NCI-H1436 treated with DMSO at 0.1 percent for 48 hours (cell line): ENCODE data around the gene PRUNE1.

Source experiments
- DNase-seq: peaks from one replicate; lab custom pipeline; 2025; lab: John Stamatoyannopoulos, UW

PRUNE1 gene

DNA sequence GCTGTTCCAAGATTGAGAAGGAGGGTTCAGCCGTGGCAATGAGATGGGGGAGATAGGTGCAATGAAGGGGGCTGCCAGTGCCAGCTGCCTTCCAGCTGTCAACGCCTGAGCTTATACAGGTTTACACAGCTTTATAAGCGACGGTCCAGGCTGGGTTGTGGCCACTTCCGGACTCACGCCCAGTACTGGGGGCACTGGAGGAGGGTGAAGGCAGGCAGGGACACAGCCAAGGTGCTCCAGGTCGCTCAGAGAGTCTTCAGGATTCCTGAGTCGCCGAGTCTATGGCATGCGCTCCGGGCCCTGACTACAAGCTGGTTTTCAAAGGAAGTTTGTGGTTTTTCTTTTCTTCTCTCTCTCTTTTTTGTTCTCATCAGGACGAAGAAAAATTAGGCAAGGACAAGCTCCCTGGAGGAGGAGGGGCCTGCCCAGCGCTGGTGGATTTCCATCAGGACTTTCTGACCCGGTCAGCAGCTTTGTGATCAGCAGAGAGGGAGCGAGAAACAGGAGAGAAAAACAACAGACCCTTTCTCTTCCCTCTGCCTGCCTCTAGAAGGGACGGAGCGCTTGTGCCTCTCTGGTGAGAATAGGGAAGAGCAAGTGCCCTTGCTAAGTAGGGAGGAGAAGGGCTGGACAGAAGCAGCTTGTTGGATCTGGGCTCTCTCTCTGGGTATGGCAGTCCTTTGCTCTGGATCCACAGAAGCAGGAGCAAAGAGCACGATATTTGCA lies 1.8 kb upstream of the PRUNE1 start, which contains the start of gene MINDY1:
Gene MINDY1 (minus strand): TSS at position 576 of the 726 bp plus-strand sequence. CDS start 4,285 bp downstream, outside the sequence.
- DNase-seq, result no peak

DNA sequence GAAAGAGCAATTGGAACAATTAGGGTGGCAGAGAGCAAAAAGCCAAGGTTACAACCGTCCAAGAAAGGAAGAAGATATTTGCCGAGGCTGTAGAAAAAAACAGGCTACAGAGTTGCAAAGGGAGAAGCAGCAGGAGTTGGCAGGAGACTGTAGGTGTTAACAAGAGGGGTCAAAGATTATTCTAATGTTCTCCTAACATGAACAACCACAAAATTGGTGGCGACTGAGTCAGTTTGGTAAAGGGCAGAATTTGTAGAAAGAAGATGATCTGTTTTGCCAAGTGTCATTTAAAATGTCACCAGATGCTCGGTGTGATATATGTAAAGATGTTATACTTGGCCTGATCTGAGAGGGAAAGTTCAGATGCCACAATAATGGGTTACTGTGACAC lies 401 bp upstream of the PRUNE1 start:
- no peak for DNase-seq

DNA sequence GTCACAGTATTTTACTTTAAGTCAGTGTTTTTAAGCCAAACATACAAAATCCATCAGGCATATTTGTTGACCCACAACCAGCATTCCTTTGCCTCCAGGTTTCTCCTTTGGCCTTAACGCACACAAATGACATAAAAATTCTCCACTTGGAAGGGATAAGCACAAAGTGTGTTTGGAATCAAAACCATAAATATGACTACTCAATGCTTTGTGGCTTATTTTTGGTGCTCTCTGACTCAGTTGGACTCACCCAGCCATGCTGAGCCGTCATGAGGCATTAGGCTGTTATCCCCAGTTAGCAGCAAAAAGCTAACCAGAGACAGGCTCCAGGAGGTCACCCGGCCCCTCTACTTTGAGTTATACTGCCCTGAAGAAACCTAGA lies 948 bp downstream of the PRUNE1 start:
- no peak for DNase-seq

DNA sequence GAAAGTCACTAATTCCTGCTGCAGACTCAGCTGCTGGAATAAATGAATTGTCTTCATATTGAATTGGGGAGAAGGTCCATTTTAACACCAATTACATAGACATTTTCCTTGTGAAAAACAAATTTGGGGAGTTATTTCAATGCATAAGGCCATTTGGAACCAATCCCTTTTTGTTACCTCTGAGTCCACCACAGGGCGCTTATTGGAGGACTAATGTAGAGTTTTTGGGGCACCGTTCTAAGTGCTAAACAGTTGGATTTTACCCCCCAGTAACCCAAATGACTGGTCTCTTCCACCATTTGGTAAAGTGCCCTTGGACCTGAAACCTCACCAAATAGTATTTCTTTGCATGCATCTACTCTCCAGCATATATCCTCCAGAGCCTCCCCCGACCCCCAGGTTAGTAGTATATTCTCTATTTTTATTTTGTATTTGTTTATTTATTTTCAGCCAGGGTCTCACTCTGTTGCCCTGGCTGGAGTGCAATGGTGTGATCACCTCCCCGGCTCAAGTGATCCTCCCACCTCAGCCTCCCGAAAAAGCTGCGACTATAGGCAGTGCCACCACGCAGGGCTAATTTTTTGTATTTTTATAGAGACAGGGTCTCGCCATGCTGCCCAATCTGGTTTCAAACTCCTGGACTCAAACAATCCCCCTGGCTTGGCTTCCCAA lies 1.6 kb downstream of the PRUNE1 start:
- no peak for DNase-seq

DNA sequence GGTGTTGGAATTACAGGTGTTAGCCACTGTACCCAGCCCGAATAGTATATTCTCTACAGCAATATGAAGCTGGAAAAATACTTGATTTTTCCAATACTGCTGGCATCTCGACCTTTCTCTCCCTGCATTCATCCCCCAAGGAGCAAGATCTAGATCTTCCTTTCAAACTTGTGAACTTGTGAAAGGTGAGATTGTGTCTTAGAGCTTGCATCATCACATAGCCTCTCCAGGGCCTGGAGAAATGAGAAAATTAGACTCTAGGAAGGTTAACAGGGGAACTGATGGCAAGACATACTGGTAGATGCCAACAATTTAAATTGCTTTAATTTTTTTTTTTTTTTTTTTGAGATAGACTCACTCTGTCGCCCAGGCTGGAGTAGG lies 2.1 kb downstream of the PRUNE1 start:
- no peak for DNase-seq

DNA sequence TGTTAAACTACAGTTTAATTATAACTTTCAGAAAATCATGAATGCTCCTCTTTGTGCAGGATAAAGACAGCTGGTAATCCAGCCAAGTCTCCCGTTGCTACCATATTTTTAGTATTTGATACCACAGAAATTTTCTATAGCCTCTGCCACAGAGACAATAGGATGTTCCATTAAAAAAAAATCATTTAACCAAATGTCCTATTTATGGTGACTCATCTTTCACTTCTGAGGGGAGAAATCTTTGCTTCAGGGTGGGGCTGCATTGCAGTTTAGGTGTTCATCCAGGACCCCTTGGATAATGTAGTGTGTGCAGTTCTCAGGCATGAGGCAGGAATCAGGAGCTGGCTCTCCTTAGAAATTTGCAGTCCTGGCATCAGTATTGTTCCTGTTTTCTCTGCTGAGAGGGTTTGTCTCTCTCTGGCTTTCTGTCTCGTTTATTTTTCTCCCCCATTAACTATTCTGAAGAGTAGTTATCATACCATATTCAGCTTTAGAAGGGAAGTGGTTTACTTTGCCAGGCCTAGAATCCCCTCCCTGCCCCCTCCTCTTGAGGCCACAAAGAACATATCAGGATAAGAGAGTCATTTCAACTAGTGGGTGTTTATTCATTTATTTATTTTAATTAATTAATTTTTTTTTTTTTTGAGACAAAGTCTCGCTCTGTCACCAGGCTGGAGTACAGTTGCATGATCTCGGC lies 3.1 kb downstream of the PRUNE1 start:
- DNase-seq, result no peak

DNA sequence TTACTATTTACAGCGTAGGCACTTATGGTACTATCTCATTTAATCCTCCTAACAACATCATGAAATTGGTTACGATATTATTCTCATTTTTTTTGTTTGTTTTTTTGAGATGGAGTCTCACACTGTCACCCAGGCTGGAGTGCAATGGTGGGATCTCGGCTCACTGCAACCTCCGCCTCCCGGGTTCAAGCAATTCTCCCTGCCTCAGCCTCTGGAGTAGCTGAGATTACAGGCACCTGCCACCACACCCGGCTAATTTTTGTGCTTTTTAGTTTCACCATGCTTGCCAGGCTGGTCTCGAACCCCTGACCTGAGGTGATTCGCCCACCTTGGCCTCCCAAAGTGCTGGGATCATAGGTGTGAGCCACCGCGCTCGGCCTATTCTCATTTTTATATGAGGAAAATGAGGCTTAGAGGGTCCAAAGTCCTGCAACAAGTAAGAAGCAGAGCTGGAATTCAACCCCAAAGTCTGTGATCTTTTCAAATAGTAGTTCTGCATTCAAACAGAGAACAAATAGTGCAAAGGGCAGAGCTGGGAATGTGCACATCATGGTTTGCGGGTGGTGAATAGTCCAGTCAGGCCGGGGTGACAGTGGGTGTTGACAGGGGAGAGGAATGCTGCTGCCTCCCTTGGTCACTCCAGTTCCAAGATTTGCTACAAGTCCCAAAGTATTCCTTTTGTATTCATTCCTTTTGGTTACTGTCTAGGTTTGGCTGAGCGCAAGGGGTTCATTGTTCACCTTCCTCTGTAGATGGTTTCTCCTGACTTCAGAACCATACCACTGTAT lies 4.6 kb downstream of the PRUNE1 start:
- DNase-seq, result no peak

DNA sequence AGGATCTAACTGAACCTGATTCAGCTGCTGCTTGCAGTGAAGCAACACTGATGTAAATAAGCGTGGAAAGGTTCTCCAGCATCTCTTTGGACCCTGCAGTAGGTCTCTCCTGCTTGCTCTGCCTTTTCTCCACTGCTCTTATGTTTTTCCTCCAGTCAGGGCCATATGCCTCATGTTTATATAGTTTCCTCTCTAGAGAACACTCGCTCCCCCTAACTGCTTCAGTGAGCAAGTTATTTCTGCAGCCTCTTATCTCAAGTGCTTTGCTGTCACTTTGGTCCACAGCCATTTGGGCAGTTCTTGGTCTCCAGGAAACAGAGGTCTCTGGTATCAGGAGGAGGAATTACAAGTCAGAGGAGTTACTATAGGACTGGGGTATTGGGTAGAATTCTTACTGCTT lies 5.3 kb downstream of the PRUNE1 start:
- no peak for DNase-seq

DNA sequence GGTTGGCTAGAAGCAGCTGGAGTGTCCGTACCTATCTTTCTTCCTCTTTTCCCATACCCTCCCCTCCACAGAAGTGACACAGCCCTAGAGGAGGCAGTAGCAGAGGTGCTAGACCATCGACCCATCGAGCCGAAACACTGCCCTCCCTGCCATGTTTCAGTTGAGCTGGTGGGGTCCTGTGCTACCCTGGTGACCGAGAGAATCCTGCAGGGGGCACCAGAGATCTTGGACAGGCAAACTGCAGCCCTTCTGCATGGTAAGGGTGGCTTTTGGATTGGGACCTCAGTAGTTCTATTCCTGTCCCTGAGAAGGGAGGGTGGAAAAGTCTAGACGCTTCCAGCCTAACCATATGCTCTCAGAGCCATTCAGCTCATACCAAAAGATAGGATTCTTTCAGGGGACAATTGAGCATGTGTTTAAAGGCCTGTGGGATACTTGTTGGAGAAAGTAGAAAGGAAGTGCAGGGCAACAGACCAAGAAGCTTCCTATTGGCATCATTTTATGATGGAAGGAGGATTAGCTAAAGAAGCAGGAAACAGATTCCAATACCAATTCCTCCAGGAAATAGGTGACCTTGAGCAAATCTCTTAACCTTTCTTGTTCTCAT lies 16.4 kb downstream of the PRUNE1 start:
- no peak for DNase-seq

DNA sequence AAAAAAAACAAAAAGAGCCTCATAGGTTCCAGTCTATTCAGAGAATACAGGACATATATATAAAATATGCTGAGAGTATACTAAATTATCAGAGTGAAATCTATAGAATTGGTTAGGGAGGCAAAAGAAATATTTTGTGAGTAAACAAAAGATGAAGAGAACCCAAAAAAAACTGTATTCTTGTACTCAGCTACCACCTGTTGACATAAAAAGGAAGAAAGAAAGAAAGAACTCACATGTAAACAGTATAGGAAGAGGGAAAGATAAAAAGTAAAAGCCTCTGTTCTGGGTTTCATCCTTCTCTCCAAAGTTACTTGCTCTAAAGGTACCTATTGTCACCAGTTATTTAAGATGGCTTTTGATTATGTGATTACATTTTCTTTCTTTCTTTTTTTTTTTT lies 18.2 kb downstream of the PRUNE1 start:
- DNase-seq, result no peak

DNA sequence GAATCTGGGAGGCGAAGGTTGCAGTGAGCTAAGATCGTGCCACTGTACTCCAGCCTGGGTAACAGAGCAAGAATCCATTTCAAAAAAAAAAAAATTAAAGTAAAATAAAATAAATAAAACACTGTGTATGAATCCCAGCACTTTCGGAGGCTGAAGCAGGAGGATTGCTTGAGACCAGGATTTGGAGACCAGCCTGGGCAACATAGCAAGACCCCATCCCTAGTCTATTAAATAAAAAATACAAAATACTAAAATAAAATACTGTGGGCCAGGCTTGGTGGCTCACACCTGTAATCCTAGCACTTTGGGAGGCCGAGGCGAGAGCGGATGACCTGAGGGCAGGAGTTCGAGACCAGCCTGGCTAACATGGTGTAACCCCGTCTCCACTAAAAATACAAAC lies 23.9 kb downstream of the PRUNE1 start:
- DNase-seq, result no peak

DNA sequence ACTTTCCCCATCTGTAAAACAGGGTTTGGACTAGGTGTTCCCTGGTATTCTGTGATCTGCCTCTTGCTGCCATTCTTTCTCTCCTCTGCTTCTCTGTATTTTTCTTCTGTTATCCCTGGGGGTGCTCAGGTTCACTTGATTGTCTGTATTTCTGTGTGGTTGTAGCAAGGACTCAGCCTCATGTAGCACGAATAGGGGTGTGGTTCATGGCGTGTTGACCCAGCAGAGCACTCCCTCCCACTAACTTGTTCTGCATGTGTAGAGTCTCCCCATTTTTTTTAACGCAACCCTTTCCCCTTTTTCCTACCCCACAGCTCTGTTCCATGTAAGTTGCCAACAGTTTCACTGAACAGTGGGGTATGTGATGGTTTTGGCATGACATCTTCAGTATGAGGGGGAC lies 26.9 kb downstream of the PRUNE1 start:
- no peak for DNase-seq

DNA sequence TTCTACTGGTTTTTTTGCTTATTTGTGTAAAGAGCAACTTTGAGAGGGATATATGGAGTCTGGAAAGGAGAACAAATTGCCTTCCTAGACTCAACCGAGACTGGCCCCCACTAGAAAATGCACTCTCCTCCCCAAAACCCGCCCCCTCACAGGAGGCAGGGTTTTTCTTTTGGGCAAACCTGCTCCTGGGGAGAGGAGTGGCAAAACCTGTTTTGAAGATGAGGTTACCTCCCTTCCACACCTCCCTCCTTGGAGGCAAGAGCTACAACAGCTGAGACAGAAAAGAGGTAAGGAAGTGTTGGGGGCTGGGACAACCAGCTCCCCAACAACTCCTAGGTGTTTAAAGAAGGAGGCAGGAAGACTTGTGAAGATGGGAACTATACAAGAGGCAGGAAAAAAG lies 28.1 kb downstream of the PRUNE1 start, which contains the start of gene BNIPL:
Gene BNIPL (plus strand): TSS at position 231 of the 400 bp plus-strand sequence. CDS start 140 bp downstream, at position 371.
- DNase-seq, result no peak

DNA sequence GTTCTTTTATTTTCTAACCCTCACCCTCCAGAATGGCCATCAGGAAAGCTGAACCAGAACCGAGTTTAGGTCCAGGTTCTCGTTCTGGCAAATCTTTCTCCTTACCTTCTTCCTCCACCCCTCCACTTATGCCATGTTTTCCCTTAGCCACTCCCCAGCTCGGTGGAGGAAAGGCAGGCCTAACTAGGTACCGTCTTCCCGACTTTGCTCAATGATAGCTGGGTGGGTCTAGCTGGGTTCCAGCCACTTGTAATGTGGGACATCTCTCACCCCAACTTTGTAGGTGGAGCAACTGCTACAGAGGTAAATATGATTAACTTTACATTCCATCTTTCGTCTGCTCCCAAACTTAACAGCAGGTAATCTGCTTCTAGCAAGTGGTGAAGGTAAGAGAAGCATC lies 28.8 kb downstream of the PRUNE1 start:
- no peak for DNase-seq

DNA sequence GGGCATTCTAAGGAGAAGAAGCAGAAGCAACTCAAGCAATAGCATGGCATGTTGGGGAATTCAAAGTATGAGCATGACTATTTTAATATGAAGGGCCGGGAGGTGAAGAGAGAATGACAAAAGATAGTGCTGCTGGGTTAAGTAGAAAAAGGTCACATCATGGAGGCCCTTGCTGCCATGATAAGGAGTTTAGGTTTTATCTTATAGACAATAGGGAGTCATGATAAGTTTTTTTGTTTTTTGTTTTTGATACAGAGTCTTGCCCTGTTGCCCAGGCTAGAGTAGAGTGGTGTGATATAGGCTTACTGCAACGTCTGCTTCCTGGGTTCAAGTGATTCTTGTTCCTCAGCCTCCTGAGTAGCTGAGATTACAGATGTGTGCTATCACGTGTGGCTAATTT lies 31.3 kb downstream of the PRUNE1 start:
- DNase-seq, result no peak

DNA sequence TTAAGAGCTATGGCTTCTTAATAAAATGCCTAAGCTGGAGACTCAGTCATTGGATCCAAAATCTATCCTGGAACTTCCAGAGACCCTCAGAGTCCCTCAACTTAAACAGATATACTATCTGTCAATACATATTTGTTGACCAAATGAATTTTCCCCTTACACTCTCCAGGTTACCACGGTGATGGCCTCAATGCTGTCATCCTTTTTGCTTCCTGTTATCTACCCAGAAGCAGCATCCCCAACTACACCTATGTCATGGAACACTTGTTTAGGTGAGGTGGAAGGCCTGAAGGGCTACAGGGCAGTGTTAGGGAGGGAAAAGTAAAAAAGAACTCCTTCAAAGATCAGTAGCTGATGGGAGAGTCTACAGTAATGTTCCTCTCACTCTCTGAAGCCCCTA lies 34.9 kb downstream of the PRUNE1 start:
- no peak for DNase-seq

DNA sequence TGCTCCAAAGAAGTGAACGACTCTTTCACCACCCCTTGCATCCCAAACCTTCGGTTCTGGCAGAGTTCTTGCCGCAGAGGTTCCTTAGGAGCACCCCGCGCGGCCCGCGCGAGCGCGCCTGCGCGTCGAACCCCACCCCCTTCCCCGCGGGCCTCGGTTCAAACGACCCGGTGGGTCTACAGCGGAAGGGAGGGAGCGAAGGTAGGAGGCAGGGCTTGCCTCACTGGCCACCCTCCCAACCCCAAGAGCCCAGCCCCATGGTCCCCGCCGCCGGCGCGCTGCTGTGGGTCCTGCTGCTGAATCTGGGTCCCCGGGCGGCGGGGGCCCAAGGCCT lies 39.3 kb downstream of the PRUNE1 start, which contains the start of gene C1orf56:
Gene C1orf56 (plus strand): TSS at position 161 of the 334 bp plus-strand sequence. CDS start 97 bp downstream, at position 258.
- DNase-seq, result no peak

DNA sequence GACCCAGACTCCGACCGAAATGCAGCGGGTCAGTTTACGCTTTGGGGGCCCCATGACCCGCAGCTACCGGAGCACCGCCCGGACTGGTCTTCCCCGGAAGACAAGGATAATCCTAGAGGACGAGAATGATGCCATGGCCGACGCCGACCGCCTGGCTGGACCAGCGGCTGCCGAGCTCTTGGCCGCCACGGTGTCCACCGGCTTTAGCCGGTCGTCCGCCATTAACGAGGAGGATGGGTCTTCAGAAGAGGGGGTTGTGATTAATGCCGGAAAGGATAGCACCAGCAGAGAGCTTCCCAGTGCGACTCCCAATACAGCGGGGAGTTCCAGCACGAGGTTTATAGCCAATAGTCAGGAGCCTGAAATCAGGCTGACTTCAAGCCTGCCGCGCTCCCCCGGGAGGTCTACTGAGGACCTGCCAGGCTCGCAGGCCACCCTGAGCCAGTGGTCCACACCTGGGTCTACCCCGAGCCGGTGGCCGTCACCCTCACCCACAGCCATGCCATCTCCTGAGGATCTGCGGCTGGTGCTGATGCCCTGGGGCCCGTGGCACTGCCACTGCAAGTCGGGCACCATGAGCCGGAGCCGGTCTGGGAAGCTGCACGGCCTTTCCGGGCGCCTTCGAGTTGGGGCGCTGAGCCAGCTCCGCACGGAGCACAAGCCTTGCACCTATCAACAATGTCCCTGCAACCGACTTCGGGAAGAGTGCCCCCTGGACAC lies 39.8 kb downstream of the PRUNE1 start:
- no peak for DNase-seq

DNA sequence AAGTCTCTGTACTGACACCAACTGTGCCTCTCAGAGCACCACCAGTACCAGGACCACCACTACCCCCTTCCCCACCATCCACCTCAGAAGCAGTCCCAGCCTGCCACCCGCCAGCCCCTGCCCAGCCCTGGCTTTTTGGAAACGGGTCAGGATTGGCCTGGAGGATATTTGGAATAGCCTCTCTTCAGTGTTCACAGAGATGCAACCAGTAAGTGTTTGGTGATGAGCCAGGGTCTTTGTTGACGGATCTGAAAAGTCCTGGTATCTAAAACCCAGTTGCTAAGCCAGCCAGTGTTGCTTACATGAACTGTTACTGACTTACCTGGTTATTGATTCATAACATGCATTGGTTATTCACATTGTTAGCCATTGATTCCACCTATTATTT lies 40.4 kb downstream of the PRUNE1 start:
- DNase-seq, result no peak

DNA sequence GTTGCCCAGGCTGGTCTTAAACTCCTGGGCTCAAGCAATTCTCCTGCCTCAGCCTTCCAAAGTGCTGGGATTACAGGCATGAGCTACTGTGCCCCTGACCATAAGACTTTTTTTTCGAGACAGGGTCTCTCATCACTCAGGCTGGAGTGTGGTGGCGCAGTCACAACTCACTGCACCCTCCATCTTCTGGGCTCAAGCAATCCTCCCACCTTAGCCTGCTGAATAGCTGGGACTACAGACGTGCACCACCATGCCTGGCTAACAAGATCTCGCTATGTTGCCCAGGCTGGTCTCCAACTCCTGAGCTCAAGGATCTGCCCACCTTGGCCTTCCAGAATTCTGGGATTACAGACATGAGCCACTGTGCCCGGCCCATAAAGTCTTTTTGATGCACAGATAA lies 41.2 kb downstream of the PRUNE1 start:
- DNase-seq, result no peak

DNA sequence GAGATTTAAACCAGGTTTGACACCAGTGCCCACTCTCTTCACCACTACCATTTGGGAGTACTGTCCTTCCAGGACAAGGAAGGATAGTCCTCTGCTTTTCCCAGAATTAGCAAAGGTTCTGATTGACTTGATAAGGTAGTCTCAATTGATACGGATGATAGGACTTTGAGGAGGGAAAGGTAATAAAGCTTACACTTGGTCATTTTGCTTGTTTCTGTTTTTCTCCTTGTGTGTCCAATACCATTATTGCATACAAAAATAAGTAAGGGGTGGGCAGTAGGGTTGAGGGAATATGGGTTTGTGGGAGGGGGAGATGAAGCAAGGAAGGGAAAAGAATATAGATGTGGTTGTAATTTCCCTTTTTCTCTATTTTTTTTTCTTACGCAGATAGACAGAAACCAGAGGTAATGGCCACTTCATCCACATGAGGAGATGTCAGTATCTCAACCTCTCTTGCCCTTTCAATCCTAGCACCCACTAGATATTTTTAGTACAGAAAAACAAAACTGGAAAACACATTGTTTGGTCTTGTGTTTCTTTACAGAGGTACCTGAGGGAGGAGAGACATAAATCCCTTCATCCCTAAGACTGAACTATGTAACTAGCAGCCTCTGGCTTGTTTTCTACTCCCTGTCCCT lies 41.9 kb downstream of the PRUNE1 start:
- no peak for DNase-seq
